ENCODE results near the gene SLC13A5. TPM values are rescaled to one million over a fixed set of nuclear protein-coding genes. Genes with fewer than 3 reads are reported as not detected.

Gene SLC13A5
- total RNA-seq, 8 experiments from 2014 or later: 0.07 to 0.73 (median 0.17) TPM; not detected in 1

- no peak for ATAC-seq (replicated peaks in 6 of 8)
- in situ Hi-C loops (cut with MboI; ENCODE audit: low pct_unique_long_range_greater_than_20kb in 2 of 9, low sequenced_read_pairs in 9 of 9, unreplicated experiment in 9 of 9): no loop called here
- peaks cover 17 to 18% of the 10 kb centered on the region in 2 donors for H3K4me1 ChIP-seq (replicated peaks in 1 of 2)
- no peak overlapping the region for H3K27ac ChIP-seq
- 0 to 90% (median 63%) methylated on average over 1 to 8 of the region's 24 CpGs; no CpG with 5 or more reads in 7 of the 10 experiments for WGBS, 10 experiments
- H3K4me3 ChIP-seq: no peak overlapping the region
Measured at GRCh38 chr17:6638046-6638908, 74.9 kb downstream of the SLC13A5 start.

DNA sequence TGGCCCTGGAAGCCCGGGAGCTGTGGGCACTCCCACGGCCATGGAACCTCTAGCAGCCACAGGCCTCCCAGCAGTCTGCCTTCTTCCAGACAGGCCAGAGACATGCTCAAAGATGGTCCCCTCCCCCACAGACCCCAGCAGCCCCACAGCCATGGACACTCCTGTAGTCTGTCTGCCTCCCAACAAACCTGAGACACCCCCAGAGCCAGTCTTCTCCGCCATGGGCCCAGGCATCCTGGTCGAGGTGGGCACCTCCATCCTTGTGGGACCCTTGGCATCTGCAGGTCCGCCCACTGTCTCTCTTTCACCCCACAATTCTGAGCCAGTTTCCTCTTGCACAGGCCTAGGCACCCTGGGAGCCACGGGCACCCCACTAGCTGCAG is 75.7 kb downstream of the SLC13A5 start:
- no peak for ATAC-seq (replicated peaks in 6 of 8)
- no peak overlapping the region for H3K27ac ChIP-seq
- H3K4me3 ChIP-seq: no peak overlapping the region
- in situ Hi-C loops (cut with MboI; ENCODE audit: low pct_unique_long_range_greater_than_20kb in 2 of 9, low sequenced_read_pairs in 9 of 9, unreplicated experiment in 9 of 9): no loop called here
- WGBS, 10 experiments: 100% methylated on average over 2 of the region's 6 CpGs; no CpG with 5 or more reads in 9 of the 10 experiments
- peaks cover 17% of the 10 kb centered on the region in 2 donors for H3K4me1 ChIP-seq (replicated peaks in 1 of 2)

GRCh38 chr17:6636616-6637457 is 76.3 kb downstream of the SLC13A5 start:
- Histone ChIP-seq H3K4me1 (replicated peaks in 1 of 2) (peaks cover 11 to 12% of the 10 kb centered on the region in 2 donors), H3K27ac (no peak overlapping the region), H3K4me3 (no peak overlapping the region)
- WGBS, 10 experiments: 70 to 100% (median 91%) methylated on average over 1 to 11 of the region's 17 CpGs; no CpG with 5 or more reads in 4 of the 10 experiments
- ATAC-seq (replicated peaks in 6 of 8): no peak
- in situ Hi-C loops (cut with MboI; ENCODE audit: low pct_unique_long_range_greater_than_20kb in 2 of 9, low sequenced_read_pairs in 9 of 9, unreplicated experiment in 9 of 9): no loop called here

GRCh38 chr17:6636105-6636504 is 77.1 kb downstream of the SLC13A5 start:
- in situ Hi-C loops (cut with MboI; ENCODE audit: low pct_unique_long_range_greater_than_20kb in 2 of 9, low sequenced_read_pairs in 9 of 9, unreplicated experiment in 9 of 9): no loop called here
- Histone ChIP-seq H3K4me1 (replicated peaks in 1 of 2) (peaks cover 8 to 9% of the 10 kb centered on the region in 2 donors), H3K4me3 (no peak overlapping the region), H3K27ac (no peak overlapping the region)
- no peak for ATAC-seq (replicated peaks in 6 of 8)
- 49 to 100% (median 94%) methylated on average over 1 to 2 of the region's 2 CpGs; no CpG with 5 or more reads in 5 of the 10 experiments for WGBS, 10 experiments

Other genes starting within 250 kb of the SLC13A5 start
- gene PITPNM3, start 156.8 kb downstream of the SLC13A5 start, total RNA-seq: 10 to 100 TPM in 1 of 8 experiments, 1 to 10 TPM in 5, under 1 TPM in 2; 0.31 to 10.1 (median 1.7) TPM
- 10 to 100 TPM; 12.6 to 32.2 (median 19.3) TPM for gene KIAA0753, start 72.7 kb downstream of the SLC13A5 start, total RNA-seq
- gene TXNDC17, start 72.3 kb downstream of the SLC13A5 start, total RNA-seq: 100 to 1,000 TPM in 3 of 8 experiments, 10 to 100 TPM in 5; 70.5 to 168 (median 94.7) TPM
- gene MED31, start 61.8 kb downstream of the SLC13A5 start, total RNA-seq: 10 to 100 TPM; 11.7 to 31.8 (median 18.0) TPM
- gene C17orf100, start 61.6 kb downstream of the SLC13A5 start, total RNA-seq: 1 to 10 TPM in 7 of 8 experiments, under 1 TPM in 1; 0.56 to 8.9 (median 4.3) TPM
- gene XAF1, start 42.7 kb upstream of the SLC13A5 start, total RNA-seq: 10 to 100 TPM in 1 of 8 experiments, 1 to 10 TPM in 4, under 1 TPM in 2, not detected in 1; 0.27 to 56.7 (median 5.6) TPM
- gene FBXO39, start 62.8 kb upstream of the SLC13A5 start, total RNA-seq: under 1 TPM in 3 of 8 experiments, not detected in 5; 0.20 to 0.76 (median 0.42) TPM
- 10 to 100 TPM in 1 of 8 experiments, under 1 TPM in 4, not detected in 3; 0.05 to 17.0 (median 0.17) TPM for gene TEKT1, start 118.4 kb upstream of the SLC13A5 start, total RNA-seq

All from motor neuron (in vitro differentiated cells).